Thoracic aorta (tissue), 2 donors: ENCODE measurements around the gene RNASE4. TPM values are rescaled to one million over a fixed set of nuclear protein-coding genes. Genes with fewer than 3 reads are reported as not detected.

ENCODE experiments used
- ATAC-seq: fragments of 150-250 bp; one replicate; pipeline ENCODE4 v1.8.0; 2017; ENCODE audit warnings: low read depth; ENCODE audit not compliant: insufficient number of reproducible peaks, low FRiP score
- DNase-seq: peaks from one replicate; pipeline ENCODE4 v3.0.0-alpha.2; 2020; ENCODE audit warnings: low spot score
- H3K27ac ChIP-seq, 2 donors: fragments of 200-600 bp; sonication (generic); 1 replicate in 1 of 2; 2 replicates in 1 of 2; pipeline ENCODE4 v1.5.1; 2016; ENCODE audit warnings: mild to moderate bottlenecking in 2 of 2, moderate library complexity in 2 of 2
- H3K27me3 ChIP-seq: fragments of 200-600 bp; sonication (generic); replicated peaks from 2 replicates; pipeline ENCODE4 v1.6.0; 2016; ENCODE audit warnings: mild to moderate bottlenecking; ENCODE audit not compliant: insufficient read depth
- H3K36me3 ChIP-seq: fragments of 200-600 bp; sonication (generic); one replicate; pipeline ENCODE4 v1.5.1; 2016
- H3K4me1 ChIP-seq, 2 donors: fragments of 200-600 bp; sonication (generic); 1 replicate in 1 of 2; 2 replicates in 1 of 2; pipeline versions ENCODE4 v1.5.1 to v1.6.0; 2016; ENCODE audit warnings: low read depth in 2 of 2, mild to moderate bottlenecking in 1 of 2; ENCODE audit not compliant: control insufficient read depth in 1 of 2
- H3K4me3 ChIP-seq: fragments of 200-600 bp; sonication (generic); 2 replicates; pipeline ENCODE4 v1.5.1; 2016; ENCODE audit warnings: mild to moderate bottlenecking
- H3K9me3 ChIP-seq: fragments of 200-600 bp; sonication (generic); 2 replicates; pipeline ENCODE4 v1.5.1; 2016
- CTCF ChIP-seq: fragments of 200-600 bp; sonication (generic); IDR thresholded peaks from one replicate; pipeline ENCODE4 v1.5.1; 2019; ENCODE audit warnings: antibody characterized with exemption
- total RNA-seq, 2 donors: library from RNA; depleted of rRNA; stranded (reverse); fragments of >200 nt; gene quantifications; one replicate each; pipeline versions ENCODE4 v1.1.0 to v1.2.3, GENCODE V29; 2016

RNASE4 gene
- total RNA-seq, 2 donors from 2014 or later = 45.6 to 66.4 TPM

- Histone ChIP-seq H3K27ac (peak overlapping the region in 1 of 2 donors; percentile 51), H3K27me3 (no peaks in the 10 kb centered on the region), H3K36me3 (no peaks in the 10 kb centered on the region), H3K4me3 (no peak overlapping the region), H3K4me1 (peaks cover 10 to 15% of the 10 kb centered on the region in 2 donors), H3K9me3 (no peaks in the 10 kb centered on the region)
- no peak for TF ChIP-seq CTCF
- no peak for ATAC-seq
- DNase-seq = no peak
Measured at GRCh38 chr14:20706657-20707355, 22.4 kb downstream of the RNASE4 start.

GRCh38 chr14:20707622-20708021 is 23.3 kb downstream of the RNASE4 start:
- DNase-seq (no peak), ATAC-seq (peak; percentile 36)
- H3K27me3 ChIP-seq = no peaks in the 10 kb centered on the region
- TF ChIP-seq CTCF = no peak
- H3K4me1 ChIP-seq = peaks cover 10 to 15% of the 10 kb centered on the region in 2 donors
- H3K27ac ChIP-seq = peak overlapping the region in 1 of 2 donors; percentile 51
- peak overlapping the region; percentile 26 for H3K4me3 ChIP-seq
- no peaks in the 10 kb centered on the region for H3K9me3 ChIP-seq
- H3K36me3 ChIP-seq = no peaks in the 10 kb centered on the region

DNA sequence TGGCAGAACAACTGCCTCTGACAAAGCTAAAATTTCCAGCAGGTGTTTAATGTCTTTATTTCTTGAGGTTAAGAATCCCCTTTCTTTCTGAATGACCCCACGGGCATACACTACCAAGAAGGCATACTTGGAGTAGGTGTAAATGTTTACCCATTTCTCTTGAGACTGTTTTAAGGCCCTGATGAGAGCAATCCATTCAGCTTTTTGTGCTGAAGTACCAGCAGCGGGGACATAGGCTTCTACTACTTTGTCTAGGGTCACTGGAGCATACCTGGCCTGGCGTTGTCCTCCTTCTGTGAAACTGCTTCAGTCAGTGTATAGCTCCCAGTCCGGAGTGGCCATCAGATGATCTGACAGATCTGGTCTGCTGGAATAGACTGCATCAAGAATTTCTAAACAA is 26.9 kb downstream of the RNASE4 start:
- Histone ChIP-seq H3K9me3 (no peaks in the 10 kb centered on the region), H3K4me3 (no peak overlapping the region), H3K27ac (no peak overlapping the region), H3K27me3 (no peaks in the 10 kb centered on the region), H3K4me1 (peaks cover 10 to 15% of the 10 kb centered on the region in 2 donors), H3K36me3 (no peaks in the 10 kb centered on the region)
- TF ChIP-seq CTCF = no peak
- DNase-seq = no peak
- no peak for ATAC-seq

DNA sequence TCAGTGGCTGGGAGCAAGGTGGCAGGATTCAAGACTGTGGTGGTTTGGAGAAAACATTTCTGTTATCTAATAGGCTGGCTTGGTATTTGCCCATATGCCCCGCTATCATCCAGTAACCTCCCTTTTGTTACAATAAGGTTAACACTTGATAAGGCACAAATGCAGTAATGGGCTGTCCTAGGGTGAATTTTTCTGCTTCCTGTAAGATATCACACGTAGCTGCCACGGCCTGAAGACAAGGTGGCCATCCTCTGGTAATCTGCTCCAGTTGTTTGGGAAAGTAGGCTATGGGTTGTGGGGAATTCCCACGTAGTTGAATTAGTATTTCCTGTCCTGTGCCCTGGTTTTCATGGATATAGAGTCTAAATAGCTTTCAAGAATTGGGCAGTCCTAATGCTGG is 27.3 kb downstream of the RNASE4 start:
- ATAC-seq (no peak), DNase-seq (no peak)
- Histone ChIP-seq H3K4me3 (no peak overlapping the region), H3K4me1 (peaks cover 8 to 15% of the 10 kb centered on the region in 2 donors), H3K27ac (no peak overlapping the region), H3K36me3 (no peaks in the 10 kb centered on the region), H3K27me3 (no peaks in the 10 kb centered on the region), H3K9me3 (no peaks in the 10 kb centered on the region)
- TF ChIP-seq CTCF = no peak

DNA sequence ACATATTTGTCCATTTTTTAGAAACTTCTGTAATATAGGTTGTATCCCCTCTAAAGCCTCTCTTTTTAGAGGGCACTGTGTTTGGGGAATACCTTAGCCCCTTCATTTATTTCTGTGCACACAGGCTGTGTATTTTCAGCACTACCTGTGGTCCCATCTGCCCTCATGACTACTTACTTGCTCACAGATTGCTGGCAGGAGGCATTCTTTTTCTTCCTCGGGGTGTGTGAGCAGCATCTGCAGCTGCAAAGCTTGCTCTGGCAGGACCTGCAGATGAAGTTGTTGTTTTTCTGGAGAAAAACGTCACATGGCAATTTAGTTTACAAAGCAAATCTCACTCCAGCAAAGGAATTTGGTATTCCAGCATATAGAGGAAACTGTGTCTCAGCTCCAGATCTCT is 28.5 kb downstream of the RNASE4 start:
- H3K4me3 ChIP-seq = no peak overlapping the region
- peaks cover 0 to 3% of the 10 kb centered on the region in 2 donors for H3K4me1 ChIP-seq
- no peaks in the 10 kb centered on the region for H3K36me3 ChIP-seq
- no peak for DNase-seq
- no peak overlapping the region for H3K27ac ChIP-seq
- no peak for ATAC-seq
- no peaks in the 10 kb centered on the region for H3K9me3 ChIP-seq
- no peaks in the 10 kb centered on the region for H3K27me3 ChIP-seq
- no peak for TF ChIP-seq CTCF
